Measurements from ENCODE around the gene EYA2.

DNA sequence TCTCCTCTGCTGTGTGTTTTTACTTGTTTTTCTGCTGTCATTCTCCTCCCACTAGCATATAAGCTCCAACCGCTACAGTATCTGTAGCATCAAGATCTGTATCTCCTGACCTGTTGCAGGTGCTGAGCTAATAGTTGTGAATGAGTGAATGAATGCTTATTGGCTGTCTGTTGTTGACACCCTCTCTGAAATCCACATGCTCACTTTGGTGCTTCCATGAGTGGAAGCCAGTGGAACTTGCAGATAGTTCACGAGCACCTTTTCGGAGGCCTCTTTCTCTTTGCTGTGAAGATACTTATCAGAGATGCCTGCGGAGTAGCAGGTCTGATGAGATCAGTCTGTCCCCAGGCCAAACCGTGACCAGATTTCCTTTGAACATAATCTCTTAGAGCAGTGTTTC is 117.3 kb downstream of the EYA2 start:
- TF ChIP-seq, protein P1, sequence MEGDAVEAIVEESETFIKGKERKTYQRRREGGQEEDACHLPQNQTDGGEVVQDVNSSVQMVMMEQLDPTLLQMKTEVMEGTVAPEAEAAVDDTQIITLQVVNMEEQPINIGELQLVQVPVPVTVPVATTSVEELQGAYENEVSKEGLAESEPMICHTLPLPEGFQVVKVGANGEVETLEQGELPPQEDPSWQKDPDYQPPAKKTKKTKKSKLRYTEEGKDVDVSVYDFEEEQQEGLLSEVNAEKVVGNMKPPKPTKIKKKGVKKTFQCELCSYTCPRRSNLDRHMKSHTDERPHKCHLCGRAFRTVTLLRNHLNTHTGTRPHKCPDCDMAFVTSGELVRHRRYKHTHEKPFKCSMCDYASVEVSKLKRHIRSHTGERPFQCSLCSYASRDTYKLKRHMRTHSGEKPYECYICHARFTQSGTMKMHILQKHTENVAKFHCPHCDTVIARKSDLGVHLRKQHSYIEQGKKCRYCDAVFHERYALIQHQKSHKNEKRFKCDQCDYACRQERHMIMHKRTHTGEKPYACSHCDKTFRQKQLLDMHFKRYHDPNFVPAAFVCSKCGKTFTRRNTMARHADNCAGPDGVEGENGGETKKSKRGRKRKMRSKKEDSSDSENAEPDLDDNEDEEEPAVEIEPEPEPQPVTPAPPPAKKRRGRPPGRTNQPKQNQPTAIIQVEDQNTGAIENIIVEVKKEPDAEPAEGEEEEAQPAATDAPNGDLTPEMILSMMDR (IDR thresholded peaks at IDR 0.05) = no peak
- TF ChIP-seq POLR2A (IDR thresholded peaks at IDR 0.05) = no peak

All from adrenal gland (tissue), 5 donors.